Ovary (tissue), 9 donors: Measurements from ENCODE around the gene ARHGDIA. TPM values are rescaled to one million over a fixed set of nuclear protein-coding genes. Genes with fewer than 3 reads are reported as not detected.
A peak's percentile ranks its signal among the peaks of the same experiment; 100 is the strongest.

Source experiments
- DNase-seq, 5 donors: peaks; one replicate each; pipeline ENCODE4 v3.0.0-alpha.2; 2019 to 2020
- H3K27ac ChIP-seq, 2 donors: fragments of 200-600 bp; one replicate each; pipeline versions ENCODE4 v1.5.1 to v1.8.0; 2019 to 2022
- H3K27me3 ChIP-seq: fragments of 200-600 bp; one replicate; pipeline ENCODE4 v1.8.0; 2022
- H3K36me3 ChIP-seq: fragments of 200-600 bp; sonication (generic); one replicate; pipeline ENCODE4 v1.5.1; 2019
- H3K4me1 ChIP-seq: one replicate; pipeline ENCODE4 v1.8.1; 2013; ENCODE audit warnings: mild to moderate bottlenecking, moderate library complexity; ENCODE audit not compliant: insufficient read depth
- H3K4me3 ChIP-seq: fragments of 200-600 bp; sonication (generic); one replicate; pipeline ENCODE4 v1.5.1; 2017
- H3K9me3 ChIP-seq, 2 donors: fragments of 200-600 bp in 1 of 2; sonication (generic) in 1 of 2; one replicate each; pipeline versions ENCODE4 v1.5.1 to v1.8.1; 2013 to 2019; ENCODE audit warnings: mild to moderate bottlenecking in 1 of 2, moderate library complexity in 1 of 2
- EP300 ChIP-seq: sonication (generic); formaldehyde crosslinking; IDR thresholded peaks from one replicate; pipeline ENCODE4 v1.6.1; 2017; ENCODE audit warnings: antibody characterized with exemption
- POLR2A ChIP-seq: fragments of 450-650 bp; IDR thresholded peaks from one replicate; pipeline ENCODE4 v1.6.1; 2017; ENCODE audit warnings: antibody characterized with exemption, mild to moderate bottlenecking, moderate library complexity
- WGBS, 3 donors: extraction: QIAGEN DNeasy Blood & Tissue Kit in 1 of 3; methylation state at CpG; one replicate each; pipeline versions ENCODE4 v1.1.5 to v1.1.7; 2013 to 2017; 5-methylcytosine and 5-hydroxymethylcytosine counted together
- intact Hi-C, 4 donors: fragments of 100-400 bp; cut with DNase I; formaldehyde crosslinking; loops; one replicate each; pipeline versions ENCODE4 v1.11.0 to v1.15.1; 2022 to 2023
- polyA plus RNA-seq, 2 donors: library from polyadenylated mRNA; stranded (reverse); fragments of 200-250 nt in 1 of 2; fragments of 350-450 nt in 1 of 2; fragmentation: Illumina TruSeq in 1 of 2; extraction: RNeasy Lipid Tissue Mini Kit (QIAGEN cat#74804) in 1 of 2; gene quantifications; one replicate each; pipeline ENCODE4 v1.2.3, GENCODE V29; 2013 to 2014
- total RNA-seq, 7 donors: library from RNA; depleted of rRNA in 2 of 7; stranded (reverse); fragments of >200 nt in 2 of 7; fragmentation: NEBNext Ultra II Directional in 3 of 7; extraction: Animal tissue kit (Norgen Biotek cat#: 25700) in 3 of 7; gene quantifications; one replicate each; pipeline versions ENCODE4 v1.1.0 to v1.2.4, GENCODE V29; 2016 to 2023
- TF ChIP-seq, protein P1 (sequence below), 3 donors: fragments of 450-650 bp in 2 of 3; fragments of 200-600 bp in 1 of 3; IDR thresholded peaks; one replicate each; pipeline versions ENCODE4 v1.5.1 to v1.8.0; 2016 to 2022; ENCODE audit warnings: antibody characterized with exemption in 3 of 3, mild to moderate bottlenecking in 1 of 3
- donor health status: DM: no; HTN: no; CAD: no; lungs with moderate emphysema.
- donor health status: DM: no; HTN: no; CAD: no.
- donor health status: Bipolar disorder and iron deficiency.
- donor health status: DM: yes; HTN: yes; CAD: no.
- donor health status: DM: no; HTN: no; CAD: no.
- donor health status: DM: yes; HTN: yes; CAD: no.

The ARHGDIA gene
- total and polyA plus RNA-seq, 9 donors, result 52.0 to 455 (median 293) TPM

DNA sequence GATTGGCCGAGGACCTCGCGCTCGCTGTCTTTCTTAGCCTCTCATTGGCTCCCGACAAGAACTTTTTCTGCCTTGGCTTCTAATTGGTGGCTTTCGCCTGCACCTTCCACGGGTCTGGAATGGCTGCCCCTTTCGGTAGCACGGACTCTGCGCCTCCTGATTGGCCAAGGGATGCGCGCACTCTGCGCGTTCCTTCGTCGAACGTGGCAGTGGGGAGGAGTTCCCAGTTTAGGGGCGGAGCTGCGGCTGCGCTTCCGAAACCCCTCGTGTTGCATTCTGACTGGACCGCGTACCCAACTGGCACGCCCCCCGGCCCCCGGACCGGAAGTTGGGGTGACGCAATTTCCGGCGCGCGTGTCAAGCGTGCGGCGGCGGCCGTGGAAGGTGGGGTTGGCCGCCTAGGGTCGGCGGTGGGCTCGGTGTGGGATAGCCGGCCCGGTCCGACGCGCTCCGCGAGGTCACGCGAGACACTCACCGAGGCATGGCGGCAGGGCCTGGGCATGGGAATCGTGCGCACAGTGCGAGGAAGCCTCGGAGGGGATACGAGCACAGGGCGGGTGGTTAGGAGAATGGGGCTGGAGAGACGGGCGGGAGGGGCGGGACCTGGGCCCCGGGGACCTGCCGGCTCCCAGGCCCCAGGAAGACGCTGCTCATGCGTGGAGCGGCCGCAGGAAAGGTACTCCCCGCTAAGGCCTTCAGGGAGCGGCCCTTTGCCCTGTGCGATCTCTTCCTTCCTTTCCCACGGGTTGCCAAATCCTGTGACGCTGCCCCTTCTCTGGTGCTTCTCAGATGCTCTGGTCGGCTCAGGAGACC lies 10.2 kb downstream of the ARHGDIA start:
- DNase-seq, result peak; percentile 99
- Histone ChIP-seq H3K4me1 (peaks cover 12% of the 10 kb centered on the region), H3K9me3 (no peaks in the 10 kb centered on the region), H3K27me3 (no peaks in the 10 kb centered on the region), H3K4me3 (peak overlapping the region; percentile 73), H3K36me3 (no peaks in the 10 kb centered on the region), H3K27ac (peak overlapping the region; percentile 74 to 94)
- WGBS, 3 donors, result 0 to 1% (median 0%) methylated on average over 43 to 74 of the region's 74 CpGs
- TF ChIP-seq, protein P1, sequence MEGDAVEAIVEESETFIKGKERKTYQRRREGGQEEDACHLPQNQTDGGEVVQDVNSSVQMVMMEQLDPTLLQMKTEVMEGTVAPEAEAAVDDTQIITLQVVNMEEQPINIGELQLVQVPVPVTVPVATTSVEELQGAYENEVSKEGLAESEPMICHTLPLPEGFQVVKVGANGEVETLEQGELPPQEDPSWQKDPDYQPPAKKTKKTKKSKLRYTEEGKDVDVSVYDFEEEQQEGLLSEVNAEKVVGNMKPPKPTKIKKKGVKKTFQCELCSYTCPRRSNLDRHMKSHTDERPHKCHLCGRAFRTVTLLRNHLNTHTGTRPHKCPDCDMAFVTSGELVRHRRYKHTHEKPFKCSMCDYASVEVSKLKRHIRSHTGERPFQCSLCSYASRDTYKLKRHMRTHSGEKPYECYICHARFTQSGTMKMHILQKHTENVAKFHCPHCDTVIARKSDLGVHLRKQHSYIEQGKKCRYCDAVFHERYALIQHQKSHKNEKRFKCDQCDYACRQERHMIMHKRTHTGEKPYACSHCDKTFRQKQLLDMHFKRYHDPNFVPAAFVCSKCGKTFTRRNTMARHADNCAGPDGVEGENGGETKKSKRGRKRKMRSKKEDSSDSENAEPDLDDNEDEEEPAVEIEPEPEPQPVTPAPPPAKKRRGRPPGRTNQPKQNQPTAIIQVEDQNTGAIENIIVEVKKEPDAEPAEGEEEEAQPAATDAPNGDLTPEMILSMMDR (IDR thresholded peaks at IDR 0.05), result peak; percentile 28 to 62 (median 41)
- TF ChIP-seq EP300, result peak; percentile 93
- TF ChIP-seq POLR2A, result peak; percentile 99
- intact Hi-C loops, result no loop called here

DNA sequence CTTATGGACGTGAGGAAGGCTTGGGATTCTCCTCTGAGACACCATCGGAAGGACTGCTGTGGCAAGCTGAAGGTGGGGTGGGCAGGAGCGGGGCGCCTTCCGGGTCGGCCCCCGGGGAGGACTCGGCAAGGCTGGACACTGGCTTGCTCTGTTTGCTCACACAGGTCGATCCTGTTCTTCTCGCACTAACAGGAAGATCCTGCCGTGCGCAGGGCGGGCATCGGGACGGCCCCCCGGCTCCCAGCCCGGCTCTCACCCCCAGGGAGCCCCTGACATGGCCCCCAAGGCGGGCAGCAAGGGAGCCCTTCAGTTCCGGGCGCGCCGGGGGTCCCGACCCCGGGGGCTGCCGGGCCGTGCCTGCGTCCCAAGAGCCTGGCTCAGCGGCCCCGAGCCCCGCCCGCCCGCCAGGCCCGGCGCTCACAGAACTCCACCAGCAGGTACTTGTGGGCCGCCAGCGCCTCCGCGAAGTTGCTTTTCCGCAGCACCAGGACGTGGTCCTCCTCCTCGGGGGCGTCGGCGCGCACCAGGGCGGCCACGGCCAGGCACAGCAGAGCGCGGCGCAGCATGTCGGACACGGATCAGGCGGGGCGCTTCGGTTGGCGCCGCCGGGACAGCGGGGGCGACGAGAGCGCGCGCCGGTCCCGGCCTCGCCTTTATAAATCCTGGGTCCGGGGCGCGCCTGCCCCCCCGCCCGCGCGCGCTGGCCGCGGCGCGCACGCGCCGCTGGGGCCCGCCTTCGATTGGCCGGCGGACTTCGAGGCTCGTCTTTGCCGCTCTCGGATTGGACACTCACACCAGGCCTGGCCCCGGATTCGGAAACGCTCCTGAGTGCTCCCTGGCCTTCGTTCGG lies 11.0 kb downstream of the ARHGDIA start, which contains the start of gene P4HB:
P4HB (minus strand) TSS at position 630 of the 850 bp plus-strand sequence; CDS start at position 566, 64 bp downstream.
- Histone ChIP-seq H3K9me3 (no peaks in the 10 kb centered on the region), H3K36me3 (no peaks in the 10 kb centered on the region), H3K27me3 (no peaks in the 10 kb centered on the region), H3K4me3 (peak within 1 kb of the TSS; percentile 89), H3K27ac (peak within 1 kb of the TSS; percentile 74 to 94), H3K4me1 (peaks cover 12% of the 10 kb centered on the region)
- DNase-seq, result peak in 1 of 5 donors; percentile 32
- TF ChIP-seq EP300 (no peak), POLR2A (peak; percentile 68)
- 0 to 1% (median 0%) methylated on average over 32 to 95 of the region's 95 CpGs for WGBS, 3 donors
- intact Hi-C loops, result no loop called here

DNA sequence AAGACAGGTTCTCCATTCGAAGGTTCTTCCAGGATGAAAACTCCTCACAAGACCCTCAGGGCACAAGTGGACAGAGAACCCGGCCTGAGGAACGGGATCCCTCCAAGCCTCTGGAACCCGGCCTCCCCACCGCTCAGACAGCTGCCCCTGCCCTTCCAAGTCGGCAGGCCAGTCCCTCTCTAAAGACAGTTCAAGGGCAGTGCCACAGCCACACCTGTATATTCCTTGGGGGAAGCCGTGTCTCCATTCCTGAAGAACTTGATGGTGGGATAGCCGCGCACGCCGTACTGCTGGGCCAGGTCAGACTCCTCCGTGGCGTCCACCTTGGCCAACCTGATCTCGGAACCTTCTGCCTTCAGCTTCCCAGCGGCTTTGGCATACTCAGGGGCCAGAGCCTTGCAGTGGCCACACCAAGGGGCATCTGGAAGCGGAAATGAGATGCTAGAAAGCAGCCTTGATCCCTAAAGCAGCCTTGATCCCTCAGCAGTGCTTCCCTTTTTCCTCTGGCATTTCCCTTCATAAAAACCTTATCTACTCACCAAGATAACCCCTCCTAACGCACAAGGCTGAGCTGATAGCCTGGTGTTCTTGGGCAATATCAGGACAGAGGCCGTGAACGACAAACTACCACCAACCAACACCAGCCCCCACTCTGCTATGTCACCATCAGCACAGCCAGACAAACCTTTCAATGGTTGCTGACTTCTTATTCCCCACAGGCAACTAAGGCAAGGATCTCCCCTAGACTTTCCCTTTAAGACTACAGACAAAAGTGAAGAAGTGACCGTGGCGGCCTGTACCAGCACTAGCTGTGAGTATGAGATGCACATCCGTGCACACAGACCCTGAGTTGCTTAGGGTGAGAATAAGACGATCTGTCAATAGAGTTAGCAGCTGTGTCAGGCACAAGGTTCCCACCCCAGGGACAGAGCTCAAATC lies 11.9 kb downstream of the ARHGDIA start:
- no peaks in the 10 kb centered on the region for H3K36me3 ChIP-seq
- H3K9me3 ChIP-seq, result no peaks in the 10 kb centered on the region
- H3K4me3 ChIP-seq, result peak overlapping the region; percentile 89
- WGBS, 3 donors, result 30 to 43% (median 41%) methylated on average over 23 of the region's 23 CpGs
- no peak for DNase-seq
- H3K4me1 ChIP-seq, result peaks cover 12% of the 10 kb centered on the region
- no peak for TF ChIP-seq POLR2A
- TF ChIP-seq, protein P1 (IDR thresholded peaks at IDR 0.05), result no peak
- TF ChIP-seq EP300, result no peak
- H3K27me3 ChIP-seq, result no peaks in the 10 kb centered on the region
- H3K27ac ChIP-seq, result peak overlapping the region in 1 of 2 donors; percentile 82
- intact Hi-C loops, result no loop called here

DNA sequence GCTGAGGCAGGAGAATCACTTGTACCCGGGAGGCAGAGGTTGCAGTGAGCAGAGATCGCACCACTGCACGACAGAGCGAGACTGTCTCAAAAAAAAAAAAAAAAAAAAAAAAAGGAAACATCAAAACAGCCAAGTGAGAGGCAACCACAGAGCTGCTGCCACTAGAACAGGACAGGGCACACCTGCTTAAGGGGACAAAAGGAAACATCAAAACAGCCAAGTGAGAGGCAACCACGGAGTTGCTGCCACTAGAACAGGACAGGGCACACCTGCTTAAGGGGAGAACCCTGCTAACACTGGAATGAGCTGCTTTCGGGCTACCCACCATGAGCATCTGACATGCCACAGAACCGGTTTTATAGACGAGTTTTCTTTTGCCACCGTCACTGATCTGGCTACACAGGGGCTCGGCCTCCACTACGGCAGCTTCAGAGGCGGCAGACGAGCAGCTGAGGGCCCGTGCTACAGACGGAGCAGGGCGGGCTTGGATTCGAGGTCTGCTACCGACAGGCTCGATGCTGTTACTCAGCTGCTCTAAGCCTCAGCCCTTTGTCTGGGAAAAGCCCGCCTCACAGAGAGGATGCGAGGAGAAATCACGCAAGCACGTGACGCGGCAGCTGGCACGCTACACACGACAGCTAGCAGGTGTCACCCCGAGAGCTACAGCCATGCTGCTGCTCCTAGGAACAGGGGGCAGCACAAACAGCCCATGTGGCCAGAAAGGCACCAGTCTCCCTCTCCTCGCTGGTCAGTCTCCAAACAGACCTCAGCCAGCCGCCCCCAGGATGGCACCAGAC lies 12.8 kb downstream of the ARHGDIA start:
- peaks cover 12% of the 10 kb centered on the region for H3K4me1 ChIP-seq
- DNase-seq, result no peak
- no peaks in the 10 kb centered on the region for H3K36me3 ChIP-seq
- H3K27me3 ChIP-seq, result no peaks in the 10 kb centered on the region
- no peaks in the 10 kb centered on the region for H3K9me3 ChIP-seq
- intact Hi-C loops, result no loop called here
- H3K27ac ChIP-seq, result no peak overlapping the region
- H3K4me3 ChIP-seq, result no peak overlapping the region
- WGBS, 3 donors, result 72 to 81% (median 79%) methylated on average over 30 of the region's 30 CpGs
- TF ChIP-seq, protein P1 (IDR thresholded peaks at IDR 0.05), result no peak
- TF ChIP-seq POLR2A (no peak), EP300 (no peak)
